DOHH2 (cell line): ENCODE data around the gene SLC38A1.

Experiments used
- CTCF ChIP-seq: fragments of 200-600 bp; sonication (generic); IDR thresholded peaks from one replicate; pipeline ENCODE4 v1.5.1; 2014; ENCODE audit warnings: antibody characterized with exemption, mild to moderate bottlenecking, low read depth, low read length; ENCODE audit not compliant: poor library complexity, severe bottlenecking
- EZH2phosphoT487 ChIP-seq: fragments of 200-600 bp; sonication (generic); IDR thresholded peaks from 2 replicates; pipeline ENCODE4 v1.6.1; 2017; ENCODE audit warnings: borderline replicate concordance, mild to moderate bottlenecking, antibody characterized with exemption, low read length, moderate library complexity, mixed read lengths

GRCh38 chr12:46217541-46218321 lies 51.1 kb downstream of the SLC38A1 start:
- TF ChIP-seq CTCF (no peak), EZH2phosphoT487 (no peak)
